Gastroesophageal sphincter (tissue), 3 donors: ENCODE data around the gene PAPOLB.

Source experiments
- CTCF ChIP-seq, 4 experiments: fragments of 200-600 bp in 2 of 4; fragments of 450-650 bp in 2 of 4; sonication (generic) in 1 of 4; IDR thresholded peaks; one replicate each; pipeline ENCODE4 v1.5.1; 2017 to 2019; ENCODE audit warnings: antibody characterized with exemption in 4 of 4, mild to moderate bottlenecking in 2 of 4, moderate library complexity in 2 of 4
- EP300 ChIP-seq: sonication (generic); formaldehyde crosslinking; IDR thresholded peaks from one replicate; pipeline ENCODE4 v1.6.1; 2017; ENCODE audit warnings: antibody characterized with exemption, mild to moderate bottlenecking
- POLR2A ChIP-seq, 2 donors: fragments of 450-650 bp; IDR thresholded peaks; one replicate each; pipeline ENCODE4 v1.6.1; 2017; ENCODE audit warnings: antibody characterized with exemption in 2 of 2, mild to moderate bottlenecking in 2 of 2, moderate library complexity in 1 of 2

- TF ChIP-seq POLR2A (IDR thresholded peaks at IDR 0.05) (no peak), CTCF (IDR thresholded peaks at IDR 0.05) (no peak), EP300 (no peak)
These were observed 43.3 kb upstream of the PAPOLB start for GRCh38 chr7:4905171-4905570.
